ENCODE data around the gene ENDOU. TPM values are rescaled to one million over a fixed set of nuclear protein-coding genes. Genes with fewer than 3 reads are reported as not detected.

The ENDOU gene, protein sequence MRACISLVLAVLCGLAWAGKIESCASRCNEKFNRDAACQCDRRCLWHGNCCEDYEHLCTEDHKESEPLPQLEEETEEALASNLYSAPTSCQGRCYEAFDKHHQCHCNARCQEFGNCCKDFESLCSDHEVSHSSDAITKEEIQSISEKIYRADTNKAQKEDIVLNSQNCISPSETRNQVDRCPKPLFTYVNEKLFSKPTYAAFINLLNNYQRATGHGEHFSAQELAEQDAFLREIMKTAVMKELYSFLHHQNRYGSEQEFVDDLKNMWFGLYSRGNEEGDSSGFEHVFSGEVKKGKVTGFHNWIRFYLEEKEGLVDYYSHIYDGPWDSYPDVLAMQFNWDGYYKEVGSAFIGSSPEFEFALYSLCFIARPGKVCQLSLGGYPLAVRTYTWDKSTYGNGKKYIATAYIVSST
- total RNA-seq = 0.40 TPM

DNA sequence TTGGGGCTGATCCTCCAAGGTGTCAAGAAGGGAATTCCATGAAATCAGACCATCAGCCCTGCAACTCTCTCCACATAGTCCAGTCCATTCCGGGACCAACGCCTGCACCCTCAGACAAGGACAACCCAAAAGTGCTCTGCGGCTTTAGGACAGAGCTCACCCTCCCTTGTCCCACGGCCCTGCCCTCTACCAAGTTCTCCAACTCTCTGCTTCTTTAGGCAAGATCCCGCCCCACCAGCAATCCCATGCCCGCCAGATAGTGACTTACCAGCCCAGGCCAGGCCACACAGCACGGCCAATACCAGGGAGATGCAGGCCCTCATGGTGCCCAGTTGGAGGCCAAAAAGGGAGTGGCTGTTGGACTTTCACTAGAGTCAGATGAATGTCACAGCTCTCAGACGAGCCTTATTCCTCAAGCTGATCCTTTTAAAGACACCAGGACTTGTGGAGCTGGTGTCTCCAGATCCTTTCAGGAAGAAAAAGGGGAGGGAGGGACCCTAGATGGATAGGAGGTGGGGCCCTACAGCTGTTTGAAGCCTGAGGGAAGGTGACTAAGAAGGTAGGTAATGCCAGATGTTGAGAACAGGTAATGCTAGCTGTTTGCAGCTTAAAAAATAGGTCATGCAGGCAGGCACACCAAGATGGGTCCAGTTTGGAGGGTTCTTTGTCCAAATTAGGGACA is at the start of gene ENDOU:
Gene ENDOU (minus strand): TSS at position 400 of the 682 bp plus-strand sequence. CDS start 77 bp downstream, at position 323.
- intact Hi-C loops (cut with DNase I) = loop anchor here (5.0 kb wide), 1 partner anchor 37 kb away; no protein-coding TSS in a partner anchor
- no peak for ATAC-seq
- no peak for DNase-seq (ENCODE audit: low spot score)

- intact Hi-C loops (cut with DNase I) = loop anchor here (5.0 kb wide), 2 partner anchors 57 to 63 kb away; no protein-coding TSS in a partner anchor
- ATAC-seq (no peak), DNase-seq (ENCODE audit: low spot score) (no peak)
Measured at GRCh38 chr12:47774663-47775062, 49.4 kb upstream of the ENDOU start.

DNA sequence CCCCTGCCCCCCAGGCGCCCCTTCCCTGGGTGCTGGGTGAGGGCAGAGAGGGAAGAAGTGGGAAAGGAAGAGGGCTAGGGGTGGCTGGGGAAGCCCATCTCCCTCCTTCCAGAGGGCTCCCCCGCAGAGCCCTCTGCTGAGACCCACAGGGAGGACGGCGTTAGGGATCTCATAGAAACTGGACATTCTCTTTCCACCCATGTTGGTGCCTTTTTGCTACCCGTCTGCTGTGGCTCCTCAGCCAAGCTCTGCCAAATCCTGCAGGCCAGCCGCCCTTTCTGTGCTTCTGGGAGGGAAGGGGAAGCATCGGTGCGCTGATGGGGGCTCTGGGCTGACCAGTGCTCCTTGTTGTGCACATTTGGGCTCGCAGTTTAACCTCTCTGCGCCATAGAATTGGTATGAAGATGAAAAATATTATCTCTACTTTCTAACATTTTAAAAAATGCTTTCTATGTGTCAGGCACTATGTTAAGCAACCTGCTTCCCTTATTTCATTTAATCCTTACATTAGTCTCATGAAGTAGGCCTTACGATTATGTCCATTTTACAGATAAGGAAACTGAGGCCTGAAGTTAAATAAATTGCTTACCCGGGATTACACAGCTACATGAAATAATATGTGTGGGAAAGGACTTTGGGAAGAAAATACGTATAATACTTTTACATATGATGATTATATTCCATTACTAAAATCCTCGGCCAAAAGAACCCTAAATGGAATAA is 48.7 kb upstream of the ENDOU start:
- ATAC-seq (peak; percentile 2), DNase-seq (ENCODE audit: low spot score) (no peak)
- intact Hi-C loops (cut with DNase I) = no loop called here

DNA sequence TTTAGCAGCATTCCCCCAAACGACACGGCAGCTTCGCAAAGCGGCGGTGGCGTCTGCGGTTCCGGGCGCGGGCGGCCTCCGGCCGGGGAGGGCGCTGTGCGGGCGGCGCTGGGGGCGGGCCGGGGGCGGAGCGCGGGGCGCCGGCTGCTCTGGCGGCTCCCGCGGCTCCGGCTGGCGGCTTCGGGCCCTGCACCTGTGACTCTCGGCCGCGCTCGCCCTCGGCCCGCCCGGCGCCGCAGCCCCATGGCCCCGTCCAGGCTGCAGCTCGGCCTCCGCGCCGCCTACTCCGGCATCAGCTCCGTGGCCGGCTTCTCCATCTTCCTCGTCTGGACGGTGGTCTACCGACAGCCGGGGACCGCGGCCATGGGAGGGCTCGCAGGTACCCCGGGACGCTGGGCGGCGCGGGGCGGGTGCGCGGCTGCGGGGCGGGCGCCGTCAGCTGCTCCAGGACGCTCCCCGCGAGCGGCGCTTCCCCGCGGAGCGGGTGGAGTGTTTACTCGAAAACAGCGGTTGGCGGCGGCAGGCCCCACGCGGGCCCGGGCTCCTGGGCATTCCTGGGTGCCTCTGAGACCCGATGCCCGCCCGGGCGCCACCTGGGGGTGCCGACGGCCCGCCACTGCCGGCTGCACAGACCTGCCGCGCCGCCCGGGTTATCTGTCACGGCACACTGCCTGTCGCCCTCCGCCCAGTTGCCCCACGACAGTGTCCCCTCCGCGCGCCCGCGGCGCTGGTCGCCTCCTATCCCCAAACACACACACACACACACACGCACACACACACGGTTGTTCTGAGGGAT is 48.0 kb upstream of the ENDOU start, which contains the start of gene SLC48A1:
Gene SLC48A1 (plus strand): TSS at position 177 of the 796 bp plus-strand sequence. CDS start 67 bp downstream, at position 244.
- DNase-seq (ENCODE audit: low spot score) = peak; percentile 84
- peak; percentile 60 for ATAC-seq
- intact Hi-C loops (cut with DNase I) = no loop called here

DNA sequence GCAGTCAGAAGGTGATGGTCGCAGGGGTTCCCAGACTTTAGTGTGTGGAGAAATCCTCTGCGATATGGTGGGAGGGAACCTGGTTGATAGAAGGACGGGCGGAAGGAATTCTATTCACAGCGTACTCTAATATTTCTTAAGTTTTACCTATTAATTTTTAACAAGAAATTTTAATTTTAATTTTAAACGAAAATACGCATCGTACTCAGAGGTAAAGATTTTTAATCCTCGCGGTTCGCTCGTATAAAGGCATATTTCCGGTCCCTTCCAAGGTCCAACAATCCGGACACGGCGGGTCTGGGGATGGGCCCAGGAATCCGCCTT is 47.4 kb upstream of the ENDOU start:
- intact Hi-C loops (cut with DNase I) = no loop called here
- ATAC-seq = no peak

DNA sequence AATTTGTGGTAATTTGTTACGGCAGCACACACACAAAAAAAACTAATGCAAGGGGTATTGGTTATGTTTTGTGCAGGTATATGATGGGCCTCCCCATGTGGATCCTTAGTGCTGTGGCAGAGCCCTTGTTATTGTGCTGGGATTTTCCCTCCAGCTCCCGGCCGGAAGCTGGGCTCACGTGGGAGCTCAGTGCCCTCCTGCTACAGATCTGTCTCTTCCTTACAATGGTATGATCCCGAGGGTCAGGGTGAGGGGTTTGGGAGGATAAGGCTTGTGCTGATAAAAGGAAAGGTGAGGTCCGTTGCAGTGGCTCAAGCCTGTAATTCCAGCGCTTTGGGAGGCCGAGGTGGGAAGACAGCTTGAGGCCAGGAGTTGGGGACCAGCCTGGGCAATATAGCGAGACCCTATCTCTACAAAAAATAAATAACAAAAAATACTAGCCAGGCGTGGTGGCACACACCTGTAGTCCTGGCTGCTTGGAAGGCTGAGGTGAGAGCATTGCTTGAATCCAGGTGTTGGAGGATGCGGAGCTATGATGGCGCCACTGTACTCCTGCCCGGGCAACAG is 46.9 kb upstream of the ENDOU start:
- intact Hi-C loops (cut with DNase I) = no loop called here
- ATAC-seq (no peak), DNase-seq (ENCODE audit: low spot score) (no peak)

More for the DNA sequence above, 47.4 kb upstream of the ENDOU start:
- DNase-seq (ENCODE audit: low spot score) = no peak

DNA sequence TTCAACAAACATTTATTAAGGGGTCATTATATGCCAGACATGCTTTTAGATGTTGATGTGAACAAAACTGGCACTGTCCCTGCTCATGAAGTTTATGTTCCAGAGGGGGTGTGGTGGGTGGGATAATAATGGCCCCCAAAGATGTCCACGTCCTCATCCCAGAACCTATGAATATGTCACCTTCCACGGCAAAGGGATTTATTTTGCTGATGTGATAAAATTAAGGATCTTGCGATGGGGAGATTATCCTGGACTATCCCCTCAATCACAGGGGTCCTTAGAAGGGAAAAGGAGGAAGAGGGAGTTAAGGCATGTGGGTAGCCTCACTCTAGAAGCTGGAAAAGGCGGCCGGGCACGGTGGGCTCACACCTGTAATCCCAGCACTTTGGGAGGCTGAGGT is 46.0 kb upstream of the ENDOU start:
- no peak for ATAC-seq
- intact Hi-C loops (cut with DNase I) = no loop called here
- DNase-seq (ENCODE audit: low spot score) = no peak

DNA sequence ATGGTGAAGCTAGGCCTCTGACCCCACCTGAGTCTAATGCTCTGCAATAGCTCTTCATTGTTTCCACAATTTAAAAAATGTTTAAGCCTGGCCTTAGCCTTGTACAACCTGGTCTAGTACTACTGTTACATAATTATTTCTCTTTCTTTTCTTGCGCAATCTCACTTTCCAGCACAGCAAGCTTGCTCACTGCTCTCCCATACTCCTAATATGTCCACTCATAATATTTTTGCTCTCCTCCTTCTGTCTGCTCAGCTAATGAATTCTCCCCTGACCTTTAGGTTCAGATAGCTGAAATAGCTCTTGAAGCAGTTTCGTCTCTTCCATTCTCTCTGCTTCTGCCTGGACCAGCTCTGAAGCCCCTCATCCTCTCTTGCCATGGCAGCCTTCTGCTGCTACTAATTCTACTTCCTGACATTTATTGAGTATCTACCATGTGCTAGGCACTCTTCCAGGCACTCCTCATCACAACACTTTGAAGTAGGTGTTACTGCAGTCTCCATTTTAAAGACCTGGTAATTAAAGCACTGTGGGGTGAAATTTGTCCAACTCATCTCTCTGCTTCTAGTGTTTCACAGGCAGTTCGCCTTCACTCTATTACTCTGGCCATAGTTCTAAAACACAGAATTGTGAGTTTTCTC is 44.9 kb upstream of the ENDOU start:
- ATAC-seq (peak; percentile 69), DNase-seq (ENCODE audit: low spot score) (no peak)
- intact Hi-C loops (cut with DNase I) = no loop called here

DNA sequence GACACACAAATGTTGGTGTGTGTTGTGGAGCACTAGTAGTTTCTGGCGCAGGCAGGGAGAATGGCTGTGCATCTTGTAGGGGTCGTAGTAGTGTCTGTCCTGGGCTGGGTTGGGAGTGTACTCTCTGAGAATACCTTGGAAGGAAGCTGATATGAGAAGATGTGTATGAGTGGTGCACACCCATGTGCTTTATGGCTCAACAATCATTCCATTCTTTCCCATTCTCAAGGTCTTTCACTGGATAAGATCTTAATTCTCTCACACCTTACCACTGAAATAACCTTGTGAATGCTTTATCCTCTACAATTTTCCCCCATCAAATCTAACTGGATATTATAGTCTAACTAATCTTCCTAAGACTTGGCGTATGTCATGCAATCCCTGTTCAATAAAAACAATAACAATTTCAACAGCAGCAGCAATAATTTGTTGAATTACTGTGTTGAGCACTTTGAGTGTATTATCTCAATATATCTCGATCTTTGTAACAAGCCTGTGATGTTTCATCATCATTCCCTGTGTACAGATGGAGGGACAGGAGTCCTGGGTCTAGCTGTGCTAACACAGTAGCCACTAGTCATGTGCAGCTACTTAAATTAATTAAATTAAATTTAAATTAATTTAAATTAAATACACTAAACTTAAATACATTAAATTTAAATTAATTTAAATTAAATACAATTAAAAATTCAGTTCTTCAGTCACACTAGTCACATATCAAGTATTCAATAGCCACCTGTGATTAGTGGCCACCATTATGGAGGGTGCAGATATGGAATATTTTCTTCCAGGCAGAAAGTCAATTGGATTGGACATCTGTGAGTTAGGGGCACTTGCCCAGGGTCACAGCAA is 44.2 kb upstream of the ENDOU start:
- no peak for ATAC-seq
- intact Hi-C loops (cut with DNase I) = no loop called here
- no peak for DNase-seq (ENCODE audit: low spot score)

- DNase-seq (ENCODE audit: low spot score) = no peak
- intact Hi-C loops (cut with DNase I) = no loop called here
- no peak for ATAC-seq
Measured at GRCh38 chr12:47768323-47768811, 43.1 kb upstream of the ENDOU start.

DNA sequence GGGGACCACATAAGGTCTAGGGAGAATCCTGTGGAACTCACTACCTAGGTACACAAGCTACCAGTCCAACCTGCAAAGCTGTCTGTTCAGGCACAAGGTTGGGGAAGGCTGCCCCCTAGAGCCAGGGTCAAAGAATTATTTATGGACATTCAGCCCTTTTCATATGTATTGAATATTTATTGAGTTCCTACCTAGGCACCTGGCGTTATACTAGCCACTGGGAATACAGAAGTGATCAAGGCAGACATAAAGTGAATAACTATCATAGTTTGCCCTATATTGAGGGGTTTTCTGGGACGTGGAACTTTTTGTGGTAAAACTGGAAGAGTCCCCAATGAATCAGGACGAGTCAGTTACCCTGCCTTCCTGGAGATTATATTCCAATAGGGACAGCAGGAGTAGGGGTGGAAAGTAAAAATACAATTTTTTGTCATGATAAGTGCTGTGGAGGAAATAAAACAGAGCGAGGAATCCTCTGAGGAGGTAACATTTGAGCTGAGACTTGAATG is 42.0 kb upstream of the ENDOU start:
- intact Hi-C loops (cut with DNase I) = no loop called here
- peak; percentile 21 for ATAC-seq
- peak; percentile 75 for DNase-seq (ENCODE audit: low spot score)

DNA sequence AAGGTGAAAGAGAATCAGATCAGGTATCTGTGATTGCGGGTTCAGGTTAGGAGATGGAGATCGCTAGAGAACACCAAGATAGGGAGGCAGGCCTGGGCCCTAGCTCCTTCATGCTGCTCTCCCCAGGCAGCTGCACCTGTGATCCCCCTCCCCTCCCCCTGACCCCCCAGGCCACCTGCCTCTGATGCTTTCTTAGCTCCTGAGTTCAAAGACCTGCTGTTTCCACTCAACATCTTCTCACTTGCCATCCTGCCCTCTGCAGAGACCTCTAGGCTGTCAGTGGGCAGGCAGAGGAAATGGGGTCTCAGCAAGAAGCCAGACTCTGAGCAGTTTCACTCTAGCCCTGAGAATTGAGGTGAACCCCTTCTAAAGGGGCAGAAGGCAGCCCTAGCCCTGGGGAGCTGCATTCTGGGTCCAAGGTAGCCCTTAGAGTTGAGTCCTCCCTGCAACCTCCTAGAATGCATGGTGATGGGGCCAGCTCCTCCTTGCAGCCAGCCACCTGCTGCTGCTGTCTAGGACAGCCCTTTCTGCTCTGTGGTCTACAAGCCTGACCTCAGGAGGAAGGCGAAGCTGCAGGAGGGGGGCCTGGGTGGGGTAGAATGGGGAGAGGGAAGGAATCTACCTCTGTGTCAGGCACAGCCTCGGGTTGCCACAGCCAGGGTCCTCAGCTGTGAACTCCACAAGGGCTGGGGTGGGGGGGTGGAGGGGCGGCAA is 41.4 kb upstream of the ENDOU start:
- DNase-seq (ENCODE audit: low spot score) (no peak), ATAC-seq (no peak)
- intact Hi-C loops (cut with DNase I) = no loop called here

- ATAC-seq = no peak
- intact Hi-C loops (cut with DNase I) = loop anchor here (5.0 kb wide), 1 partner anchor 36 kb away; the partner anchor contains the start of gene ENDOU
- no peak for DNase-seq (ENCODE audit: low spot score)
Measured at GRCh38 chr12:47763481-47764346, 38.4 kb upstream of the ENDOU start.

GRCh38 chr12:47762850-47763465 is 37.7 kb upstream of the ENDOU start:
- DNase-seq (ENCODE audit: low spot score) (no peak), ATAC-seq (no peak)
- intact Hi-C loops (cut with DNase I) = loop anchor here (5.0 kb wide), 1 partner anchor 36 kb away; the partner anchor contains the start of gene ENDOU
